Measurements from ENCODE around the gene GM2A.

GM2A gene

GRCh38 chr5:151288180-151288579 is 35.2 kb downstream of the GM2A start:
- no peaks in the 10 kb centered on the region for H3K27me3 ChIP-seq
- DNase-seq: no peak
- peak; percentile 8; the same call in 1 of the 2 replicates for TF ChIP-seq CTCF (IDR thresholded peaks at IDR 0.05; ENCODE audit: low read depth, low read length)
- H3K36me3 ChIP-seq: no peaks in the 10 kb centered on the region
- no peak overlapping the region for H3K4me3 ChIP-seq (ENCODE audit: low read depth, low read length)
- no peaks in the 10 kb centered on the region for H3K4me1 ChIP-seq
- no peaks in the 10 kb centered on the region for H3K9me3 ChIP-seq

GRCh38 chr5:151293624-151294023 is 40.6 kb downstream of the GM2A start:
- H3K4me3 ChIP-seq (ENCODE audit: low read depth, low read length): no peak overlapping the region
- DNase-seq: no peak
- no peaks in the 10 kb centered on the region for H3K9me3 ChIP-seq
- no peak for TF ChIP-seq CTCF (IDR thresholded peaks at IDR 0.05; ENCODE audit: low read depth, low read length)
- H3K4me1 ChIP-seq: no peaks in the 10 kb centered on the region
- H3K27me3 ChIP-seq: no peaks in the 10 kb centered on the region
- H3K36me3 ChIP-seq: no peaks in the 10 kb centered on the region

- H3K9me3 ChIP-seq: no peaks in the 10 kb centered on the region
- no peaks in the 10 kb centered on the region for H3K4me1 ChIP-seq
- no peaks in the 10 kb centered on the region for H3K36me3 ChIP-seq
- H3K4me3 ChIP-seq (ENCODE audit: low read depth, low read length): no peak overlapping the region
- no peak for TF ChIP-seq CTCF (IDR thresholded peaks at IDR 0.05; ENCODE audit: low read depth, low read length)
- no peaks in the 10 kb centered on the region for H3K27me3 ChIP-seq
- no peak for DNase-seq
Measured at GRCh38 chr5:151295138-151295537, 42.2 kb downstream of the GM2A start.

- Histone ChIP-seq H3K9me3 (no peaks in the 10 kb centered on the region), H3K4me3 (ENCODE audit: low read depth, low read length) (no peak overlapping the region), H3K4me1 (no peaks in the 10 kb centered on the region), H3K36me3 (no peaks in the 10 kb centered on the region), H3K27me3 (no peaks in the 10 kb centered on the region)
- no peak for DNase-seq
- TF ChIP-seq CTCF (IDR thresholded peaks at IDR 0.05; ENCODE audit: low read depth, low read length): no peak
Measured at GRCh38 chr5:151295791-151296477, 42.9 kb downstream of the GM2A start.

GRCh38 chr5:151296478-151296830 is 43.5 kb downstream of the GM2A start:
- H3K4me3 ChIP-seq (ENCODE audit: low read depth, low read length): no peak overlapping the region
- H3K36me3 ChIP-seq: no peaks in the 10 kb centered on the region
- TF ChIP-seq CTCF (IDR thresholded peaks at IDR 0.05; ENCODE audit: low read depth, low read length): no peak
- H3K9me3 ChIP-seq: no peaks in the 10 kb centered on the region
- no peak for DNase-seq
- H3K27me3 ChIP-seq: no peaks in the 10 kb centered on the region
- H3K4me1 ChIP-seq: no peaks in the 10 kb centered on the region

GRCh38 chr5:151296974-151297373 is 44.0 kb downstream of the GM2A start:
- H3K9me3 ChIP-seq: no peaks in the 10 kb centered on the region
- H3K27me3 ChIP-seq: no peaks in the 10 kb centered on the region
- no peaks in the 10 kb centered on the region for H3K36me3 ChIP-seq
- H3K4me1 ChIP-seq: no peaks in the 10 kb centered on the region
- no peak for TF ChIP-seq CTCF (IDR thresholded peaks at IDR 0.05; ENCODE audit: low read depth, low read length)
- DNase-seq: no peak
- no peak overlapping the region for H3K4me3 ChIP-seq (ENCODE audit: low read depth, low read length)
